Activated T-helper 1 cell treated with Interleukin-2 at 50 U/mL for 16 hours (primary cell): ENCODE results near the gene FRK.
"Not testable (repeated sequence)": the region's sequence is repeated elsewhere in the genome, so short reads cannot be mapped to it uniquely, and the experiment has no call there.

Experiments
- DNase-seq: peaks from one replicate; pipeline ENCODE4 v3.0.0-alpha.2; 2020; ENCODE audit warnings: low read depth

The FRK gene

GRCh38 chr6:116004841-116005815 is 55.6 kb downstream of the FRK start:
- no peak for DNase-seq

DNA sequence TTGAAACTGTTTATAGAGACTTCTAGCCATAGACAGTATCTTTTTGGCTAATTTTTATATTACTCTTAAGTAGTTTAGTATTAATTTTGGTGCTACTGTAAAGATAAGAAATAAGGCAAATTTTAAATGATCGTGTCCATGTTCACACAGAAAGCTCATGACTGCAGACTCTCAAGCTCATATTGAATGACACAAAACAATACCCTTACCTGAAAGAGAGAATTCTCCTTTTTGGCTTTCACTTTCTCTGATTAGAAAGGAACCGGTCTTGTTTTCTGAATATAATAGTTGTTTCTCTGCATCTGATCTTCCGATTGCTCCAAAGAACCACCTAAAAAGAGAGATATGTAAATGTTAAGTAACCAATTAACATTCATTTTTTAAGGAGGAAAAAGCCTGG is 57.0 kb downstream of the FRK start:
- DNase-seq, result no peak

- no peak for DNase-seq
These were observed 57.9 kb downstream of the FRK start for GRCh38 chr6:116002756-116003155.

GRCh38 chr6:115999235-115999634 is 61.5 kb downstream of the FRK start:
- DNase-seq, result no peak

DNA sequence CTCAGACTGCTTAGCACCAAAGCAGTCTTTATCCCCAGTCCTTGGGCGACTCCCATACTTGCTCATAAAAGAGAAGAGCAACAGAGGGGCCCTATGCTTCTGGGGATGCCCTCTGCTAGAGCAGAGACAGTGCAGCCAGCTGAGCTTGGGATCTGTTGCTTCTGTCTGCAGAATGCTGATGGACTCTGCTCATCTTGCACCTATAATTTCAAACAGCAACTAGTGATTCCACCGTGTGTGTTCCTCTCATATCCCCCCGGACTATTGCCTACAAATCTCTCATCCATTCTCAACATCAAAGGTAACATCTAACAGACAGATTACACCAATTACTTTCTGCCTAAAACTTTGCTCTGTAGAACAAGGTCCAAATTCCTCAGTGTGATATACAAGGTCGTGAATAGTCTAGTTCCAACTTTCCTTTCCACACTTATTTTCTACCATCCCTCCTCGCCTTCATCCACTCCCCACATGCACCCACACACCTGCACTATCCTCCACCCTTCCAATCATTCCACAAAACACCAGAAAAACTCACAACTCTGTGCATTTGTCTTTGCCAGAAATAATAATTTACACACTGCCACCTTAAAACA is 62.6 kb downstream of the FRK start:
- no peak for DNase-seq

GRCh38 chr6:115986026-115986425 is 74.7 kb downstream of the FRK start:
- no peak for DNase-seq

- no peak for DNase-seq
These were observed 75.9 kb downstream of the FRK start for GRCh38 chr6:115984809-115985208.

GRCh38 chr6:115983998-115984397 is 76.7 kb downstream of the FRK start:
- no peak for DNase-seq

DNA sequence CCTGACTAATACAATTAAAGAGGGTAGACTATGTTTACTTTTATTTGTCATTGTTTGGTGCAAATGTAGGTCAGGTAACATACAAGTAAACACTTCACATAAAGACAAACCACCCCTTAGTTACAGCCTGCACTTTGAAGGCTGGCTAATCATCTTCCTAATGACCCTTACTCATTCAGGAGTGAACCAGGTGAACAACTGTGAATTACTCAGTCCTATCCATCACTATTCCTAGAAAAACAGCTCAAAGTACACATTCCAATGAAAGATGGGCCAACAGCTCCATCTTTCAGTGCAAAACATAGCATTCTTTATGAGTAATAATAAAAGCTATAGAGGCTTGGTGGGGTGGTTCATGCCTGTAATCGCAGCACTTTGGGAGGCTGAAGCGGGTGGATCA is 78.2 kb downstream of the FRK start:
- no peak for DNase-seq

DNA sequence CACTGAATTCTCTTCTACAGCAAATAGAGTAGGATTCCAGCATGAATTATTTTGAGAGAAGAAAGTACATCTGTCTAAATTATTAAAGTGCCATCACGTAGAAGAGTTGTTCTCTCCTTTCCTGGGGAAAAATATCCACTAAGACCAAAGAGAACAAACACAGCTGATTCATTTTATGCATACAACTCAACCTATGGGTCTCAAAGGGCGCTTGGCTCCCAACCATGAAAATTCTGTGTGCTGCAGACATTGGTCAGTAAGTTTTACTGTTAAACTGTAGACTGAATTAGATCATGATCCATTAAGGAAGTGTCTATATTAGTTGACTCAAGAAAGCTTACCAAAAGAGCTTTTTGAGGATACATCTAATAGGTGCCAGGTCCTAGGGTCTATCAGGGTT is 83.5 kb downstream of the FRK start:
- DNase-seq, result no peak

DNA sequence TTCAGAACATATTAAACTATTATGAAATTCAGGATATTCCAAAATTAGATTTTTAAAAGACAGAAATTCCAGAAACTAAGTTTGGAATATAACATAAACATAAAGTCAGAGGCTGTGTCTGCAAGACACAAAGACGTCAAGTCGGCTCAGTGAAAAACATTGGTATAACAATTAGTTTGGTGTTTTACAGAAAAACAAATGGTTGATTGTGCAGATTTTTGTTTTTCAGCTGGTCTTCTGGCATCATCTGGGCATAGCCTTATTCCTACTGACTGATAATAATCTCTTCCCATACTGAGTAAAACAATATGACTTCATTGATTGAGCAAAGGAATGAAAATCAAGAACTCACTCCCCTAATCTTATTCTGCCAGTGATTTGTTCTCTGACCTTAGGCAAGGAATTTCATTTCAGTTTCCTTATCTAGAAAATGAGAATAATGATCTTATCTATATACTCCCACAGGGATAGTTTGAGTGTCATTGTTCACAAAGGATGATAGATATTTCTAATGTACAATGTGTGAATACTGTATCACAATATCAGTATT is 84.3 kb downstream of the FRK start:
- no peak for DNase-seq

DNA sequence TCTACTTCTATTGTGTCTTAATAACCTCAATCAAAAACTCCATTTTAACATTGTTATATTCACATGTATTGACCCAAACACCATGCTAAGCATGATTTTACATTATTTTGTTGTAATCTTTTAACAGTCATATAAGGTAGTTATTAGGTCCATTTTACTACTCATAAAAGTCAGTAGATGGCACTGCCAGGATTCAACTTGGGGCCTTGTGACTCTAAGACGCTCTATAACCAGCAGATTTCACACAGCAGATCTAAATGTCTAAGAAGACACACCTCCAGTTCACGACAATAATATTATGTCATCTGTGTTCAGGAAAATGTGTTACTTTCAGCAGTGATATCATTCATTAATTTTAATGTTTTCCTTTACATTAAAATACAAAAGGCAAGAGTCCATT is 88.0 kb downstream of the FRK start:
- no peak for DNase-seq

DNA sequence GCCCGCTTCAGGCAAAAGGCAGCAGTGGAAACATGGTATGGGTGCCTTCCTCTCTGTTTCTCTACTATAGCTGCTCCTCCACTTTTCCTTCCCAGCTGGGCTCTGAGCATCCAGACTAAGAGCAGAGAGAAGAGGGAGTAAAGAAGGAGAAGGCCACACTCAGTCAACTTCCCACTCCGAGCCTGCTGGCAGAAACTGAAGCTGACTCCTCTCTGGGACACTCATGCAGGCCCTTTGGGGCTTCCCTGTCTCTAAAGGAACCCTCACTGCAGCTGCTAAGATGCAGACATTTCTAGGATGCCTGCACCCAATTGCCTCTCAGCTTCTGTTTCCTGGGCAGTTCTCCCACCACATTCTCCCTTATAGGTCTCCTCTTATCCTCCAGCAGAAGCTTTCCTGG is 88.9 kb downstream of the FRK start:
- DNase-seq, result no peak

GRCh38 chr6:115969930-115970273 is 90.8 kb downstream of the FRK start:
- no peak for DNase-seq

DNA sequence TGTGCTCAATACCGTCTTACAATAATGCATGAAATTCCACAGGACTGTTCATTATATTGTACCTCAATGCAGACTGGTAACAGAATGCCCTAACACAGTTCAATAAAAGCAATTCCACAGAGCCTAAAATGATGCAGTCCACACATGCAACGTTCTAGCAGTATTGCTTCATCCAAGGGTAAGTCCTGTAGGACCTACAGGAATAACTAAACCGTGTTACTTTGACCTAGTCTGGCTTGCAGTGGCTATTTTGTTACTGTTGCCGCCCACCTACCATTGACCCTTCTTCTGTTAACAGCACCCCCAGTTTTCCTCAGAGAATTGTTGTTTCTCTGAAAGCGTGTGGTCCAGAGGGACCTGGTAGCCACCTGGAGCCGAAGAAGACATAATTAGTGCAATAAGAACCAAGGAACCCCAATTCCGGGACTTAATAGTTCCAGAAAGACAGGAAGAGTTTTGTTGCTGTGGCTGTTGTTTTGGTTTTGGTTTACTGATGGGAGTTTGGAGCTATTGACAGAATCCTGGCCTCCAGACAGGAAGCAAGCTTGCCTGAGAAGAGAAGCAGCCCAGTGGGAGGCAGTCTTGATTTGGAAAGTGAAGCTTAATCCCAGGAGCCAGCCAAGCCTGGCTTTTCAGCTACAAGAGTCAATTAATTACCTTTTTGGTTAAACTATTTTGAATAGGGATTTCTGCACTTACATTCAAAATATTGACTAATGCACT is 91.3 kb downstream of the FRK start:
- no peak for DNase-seq

- DNase-seq, result not testable (repeated sequence)
These were observed 100.4 kb downstream of the FRK start for GRCh38 chr6:115960286-115960685.

GRCh38 chr6:115958958-115959357 is 101.7 kb downstream of the FRK start:
- no peak for DNase-seq

DNA sequence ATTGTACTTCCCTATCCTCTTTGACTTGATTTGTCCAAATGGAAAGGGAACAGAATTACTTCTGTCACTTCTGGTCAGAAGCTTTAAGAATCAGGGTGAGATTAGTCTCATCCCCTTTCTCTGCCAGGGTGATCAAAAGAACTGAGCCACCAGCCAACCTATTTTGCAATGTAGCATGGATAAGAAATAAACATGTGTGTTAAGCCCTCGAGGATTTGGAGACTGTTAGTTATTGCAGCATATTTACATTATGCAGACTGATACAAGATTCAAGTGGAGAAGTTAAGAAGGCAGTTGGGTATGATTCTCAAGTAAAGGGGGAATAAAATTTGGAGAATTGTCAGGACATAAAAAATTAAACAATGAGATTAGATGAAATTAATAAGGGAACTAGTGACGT is 106.0 kb downstream of the FRK start:
- DNase-seq, result no peak

DNA sequence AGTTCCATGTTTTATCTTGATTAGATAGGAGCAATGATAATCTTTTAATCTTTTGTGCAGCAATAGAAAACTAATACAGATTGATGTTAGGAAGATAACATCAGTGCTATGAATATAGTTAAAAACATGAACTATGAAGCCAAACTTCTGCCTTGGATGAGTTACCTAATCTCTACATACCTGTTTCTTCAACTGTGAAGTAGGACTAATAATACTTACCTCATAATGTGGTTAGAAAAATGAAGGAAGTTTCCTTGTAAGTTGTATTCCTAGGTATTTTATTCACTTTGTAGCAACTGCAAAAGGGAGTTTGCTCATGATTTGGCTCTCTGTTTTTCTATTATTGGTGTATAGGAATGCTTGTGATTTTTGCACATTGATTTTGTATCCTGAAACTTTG is 111.9 kb downstream of the FRK start:
- no peak for DNase-seq

DNA sequence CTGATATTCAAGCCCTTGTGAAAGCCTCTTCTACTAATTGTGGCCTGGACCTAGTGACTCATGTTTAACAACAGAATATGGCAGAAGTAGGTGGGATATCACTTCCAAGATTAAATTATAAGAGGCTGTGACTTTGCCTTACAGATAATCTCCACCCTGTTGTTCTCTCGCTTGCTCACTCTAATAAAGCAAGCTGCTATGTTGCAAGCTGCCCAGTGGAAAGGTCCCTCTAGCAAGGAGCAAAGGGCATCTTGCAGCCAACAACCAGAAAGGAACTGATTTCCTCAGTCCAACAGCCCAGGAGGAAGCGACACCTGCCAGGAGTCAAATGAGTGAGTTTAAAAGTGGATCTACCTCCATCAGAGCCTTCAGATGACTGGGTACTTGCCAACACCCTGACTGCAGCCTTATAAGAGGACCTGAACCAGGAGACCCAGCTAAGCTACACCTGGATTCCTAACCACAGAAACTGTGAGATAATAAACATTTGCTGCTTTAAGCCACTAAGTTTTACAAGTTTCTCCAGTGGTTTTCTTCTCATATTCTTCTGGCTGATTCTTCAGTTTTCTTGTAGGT is 112.6 kb downstream of the FRK start:
- DNase-seq, result no peak

DNA sequence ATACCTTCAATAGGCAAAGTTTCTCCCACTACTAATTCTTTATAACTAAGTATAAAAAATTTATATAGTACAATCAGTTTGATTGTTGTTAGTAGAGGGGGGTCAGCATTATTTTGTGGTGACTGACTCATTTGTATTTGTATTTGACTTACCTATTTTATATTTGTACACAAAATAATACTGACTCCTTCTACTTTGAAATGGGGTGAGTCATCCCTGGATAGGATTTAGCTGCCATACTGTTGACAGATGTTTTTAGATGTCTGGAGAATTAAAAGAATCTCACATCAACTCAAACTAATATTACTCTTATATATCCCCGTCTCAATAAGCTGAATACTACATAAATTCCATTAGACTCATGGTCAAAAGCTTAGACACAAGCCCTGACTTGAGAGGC is 114.9 kb downstream of the FRK start:
- DNase-seq, result no peak

DNA sequence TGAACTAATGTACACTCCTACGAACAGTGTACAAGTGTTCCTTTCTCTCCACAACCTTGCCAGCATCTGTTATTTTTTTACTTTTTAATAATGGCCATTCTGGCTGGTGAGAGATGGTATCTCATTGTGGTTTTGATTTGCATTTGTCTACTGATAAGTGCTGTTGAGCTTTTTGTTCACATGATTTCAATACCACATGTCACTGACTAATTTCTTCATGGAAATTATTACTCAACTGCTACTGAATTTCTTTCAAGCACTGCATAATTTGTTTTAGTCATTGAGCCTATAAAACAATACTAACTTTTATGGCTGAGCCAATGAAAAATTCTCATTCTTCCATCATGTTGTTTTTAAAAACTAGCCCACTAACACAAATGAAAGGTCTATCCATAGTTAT is 115.4 kb downstream of the FRK start:
- no peak for DNase-seq
